ENCODE data around the gene ZNF25.
"Not testable (repeated sequence)": the region's sequence is repeated elsewhere in the genome, so short reads cannot be mapped to it uniquely, and the experiment has no call there.

The ZNF25 gene

DNA sequence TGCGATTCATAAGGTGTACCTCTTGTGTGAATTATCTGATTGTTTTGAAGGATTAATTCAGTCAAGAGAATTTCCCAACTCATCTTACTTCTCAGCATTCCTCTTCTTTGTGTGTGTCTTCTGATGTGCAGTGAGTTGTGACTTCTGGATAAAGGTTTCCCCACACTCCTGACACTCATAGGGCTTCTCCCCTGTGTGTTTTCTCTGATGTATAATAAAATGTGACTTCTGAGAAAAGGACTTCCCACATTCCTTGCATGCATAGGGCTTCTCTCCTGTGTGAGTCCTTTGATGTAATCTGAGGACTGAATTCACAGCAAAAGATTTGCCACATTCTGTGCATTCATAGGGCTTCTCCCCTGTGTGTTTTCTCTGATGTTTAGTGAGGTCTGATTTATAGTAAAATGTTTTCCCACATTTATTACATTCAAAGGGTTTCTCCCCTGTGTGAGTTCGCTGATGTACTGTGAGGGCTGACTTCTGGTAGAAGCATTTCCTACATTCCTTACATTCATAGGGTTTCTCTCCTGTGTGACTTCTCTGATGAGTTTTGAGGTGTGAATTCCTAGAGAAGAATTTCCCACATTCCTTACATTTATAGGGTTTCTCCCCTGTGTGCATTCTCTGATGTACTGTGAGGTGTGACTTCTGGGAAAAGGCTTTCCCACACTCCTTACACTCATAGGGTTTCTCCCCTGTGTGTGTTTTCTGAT is 24.2 kb downstream of the ZNF25 start:
- FAIRE-seq = no peak
- no peak for TF ChIP-seq SPI1 (IDR thresholded peaks at IDR 0.05; ENCODE audit: low read depth, low read length)
- no peak for TF ChIP-seq PAX5 (IDR thresholded peaks at IDR 0.05; ENCODE audit: insufficient read depth, low read length, severe bottlenecking)
- no peak for TF ChIP-seq TAF1 (IDR thresholded peaks at IDR 0.05; ENCODE audit: low read depth, low read length)
- TF ChIP-seq POLR2AphosphoS5 (IDR thresholded peaks at IDR 0.05; ENCODE audit: low read depth, low read length) = no peak
- TF ChIP-seq POU2F2 (IDR thresholded peaks at IDR 0.05; ENCODE audit: low read depth, low read length) = no peak
- TF ChIP-seq POLR2A (IDR thresholded peaks at IDR 0.05; ENCODE audit: low read depth, low read length) = no peak
- no peak for DNase-seq (ENCODE audit: insufficient read length, low spot score)

DNA sequence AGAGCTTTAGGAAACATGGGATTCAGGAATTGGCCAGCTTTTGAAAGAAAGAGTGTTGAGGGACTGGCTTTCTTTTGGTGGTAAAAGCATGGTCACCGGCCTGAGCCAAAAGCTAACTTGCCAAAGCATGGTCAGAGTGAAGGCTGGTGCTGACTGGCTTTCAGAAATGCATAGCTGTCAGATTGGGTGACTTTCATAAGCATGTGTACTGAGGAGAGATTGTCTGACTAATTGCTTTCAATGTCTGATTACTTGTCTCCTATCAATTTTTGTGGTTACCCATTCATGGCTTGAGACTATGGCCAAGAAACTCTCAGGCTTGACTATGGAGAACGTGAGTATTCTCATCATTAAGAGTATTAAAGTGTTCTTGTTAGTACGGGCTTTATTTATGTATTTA is 28.2 kb downstream of the ZNF25 start:
- TF ChIP-seq POU2F2 (IDR thresholded peaks at IDR 0.05; ENCODE audit: low read depth, low read length) (no peak), POLR2A (IDR thresholded peaks at IDR 0.05; ENCODE audit: low read depth, low read length) (no peak), TAF1 (IDR thresholded peaks at IDR 0.05; ENCODE audit: low read depth, low read length) (no peak), PAX5 (IDR thresholded peaks at IDR 0.05; ENCODE audit: insufficient read depth, low read length, severe bottlenecking) (no peak), POLR2AphosphoS5 (IDR thresholded peaks at IDR 0.05; ENCODE audit: low read depth, low read length) (no peak), SPI1 (IDR thresholded peaks at IDR 0.05; ENCODE audit: low read depth, low read length) (no peak)
- DNase-seq (ENCODE audit: insufficient read length, low spot score) (no peak), FAIRE-seq (no peak)

DNA sequence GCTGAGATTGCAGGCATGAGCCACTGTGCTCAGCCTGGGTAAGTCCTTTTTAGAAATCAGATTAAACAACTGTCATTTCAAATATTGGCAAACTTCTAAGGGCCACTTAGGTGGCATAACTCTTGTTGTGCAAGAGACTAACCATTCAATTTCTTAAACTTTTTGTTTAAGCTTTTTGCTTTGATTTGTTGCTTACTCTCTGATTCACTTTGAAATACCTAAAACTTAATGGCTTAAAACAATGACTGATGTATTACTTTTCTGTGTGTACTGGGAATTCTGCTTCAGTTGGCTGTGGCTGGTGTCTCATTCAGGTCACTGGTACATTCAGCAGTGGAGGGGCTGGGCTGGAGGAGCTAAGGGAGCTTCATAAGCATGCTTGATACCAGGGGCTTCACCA is 28.9 kb downstream of the ZNF25 start:
- no peak for DNase-seq (ENCODE audit: insufficient read length, low spot score)
- TF ChIP-seq POLR2A (IDR thresholded peaks at IDR 0.05; ENCODE audit: low read depth, low read length) (no peak), POLR2AphosphoS5 (IDR thresholded peaks at IDR 0.05; ENCODE audit: low read depth, low read length) (no peak), SPI1 (IDR thresholded peaks at IDR 0.05; ENCODE audit: low read depth, low read length) (no peak), POU2F2 (IDR thresholded peaks at IDR 0.05; ENCODE audit: low read depth, low read length) (no peak), TAF1 (IDR thresholded peaks at IDR 0.05; ENCODE audit: low read depth, low read length) (no peak), PAX5 (IDR thresholded peaks at IDR 0.05; ENCODE audit: insufficient read depth, low read length, severe bottlenecking) (no peak)
- no peak for FAIRE-seq

DNA sequence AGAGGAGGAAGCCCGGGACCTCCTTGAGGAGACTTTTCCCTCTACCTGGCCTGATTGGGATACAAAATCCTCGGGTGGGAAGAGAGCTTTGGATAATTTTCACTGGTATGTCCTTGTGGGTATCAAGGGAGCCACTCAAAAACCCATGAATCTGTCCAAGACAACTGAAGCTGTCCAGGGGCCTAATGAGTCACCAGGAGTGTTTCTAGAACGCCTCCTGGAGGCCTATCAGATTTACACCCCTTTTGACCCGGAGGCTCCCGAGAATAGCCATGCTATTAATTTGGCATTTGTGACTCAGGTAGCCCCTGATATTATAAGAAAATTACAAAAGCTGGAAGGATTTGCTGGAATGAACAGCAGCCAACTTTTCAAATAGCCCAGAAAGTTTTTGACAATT is 38.6 kb downstream of the ZNF25 start:
- TF ChIP-seq TAF1 (IDR thresholded peaks at IDR 0.05; ENCODE audit: low read depth, low read length) (no peak), POU2F2 (IDR thresholded peaks at IDR 0.05; ENCODE audit: low read depth, low read length) (no peak), PAX5 (IDR thresholded peaks at IDR 0.05; ENCODE audit: insufficient read depth, low read length, severe bottlenecking) (no peak), POLR2A (IDR thresholded peaks at IDR 0.05; ENCODE audit: low read depth, low read length) (no peak), POLR2AphosphoS5 (IDR thresholded peaks at IDR 0.05; ENCODE audit: low read depth, low read length) (no peak), SPI1 (IDR thresholded peaks at IDR 0.05; ENCODE audit: low read depth, low read length) (no peak)
- no peak for FAIRE-seq
- DNase-seq (ENCODE audit: insufficient read length, low spot score) = no peak

DNA sequence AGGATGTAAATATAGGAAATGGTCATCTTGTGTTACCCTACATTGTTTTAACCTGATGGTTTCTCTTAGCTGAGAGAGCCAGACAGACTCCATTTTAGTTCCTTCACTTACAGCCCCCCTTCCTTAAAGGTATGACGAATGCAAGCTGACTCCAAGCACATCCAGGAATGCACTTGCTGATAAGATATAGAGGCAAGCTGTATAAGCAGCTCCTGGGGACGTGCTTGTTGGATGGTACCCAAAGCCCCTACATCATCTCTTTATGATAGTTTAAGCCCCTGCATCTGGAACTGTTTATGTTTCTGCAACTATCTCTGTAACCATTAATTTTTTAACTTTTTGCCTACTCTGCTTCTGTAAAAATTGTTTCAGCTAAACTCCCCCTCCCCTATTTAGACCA is 41.7 kb downstream of the ZNF25 start:
- FAIRE-seq (no peak), DNase-seq (ENCODE audit: insufficient read length, low spot score) (no peak)
- TF ChIP-seq PAX5 (IDR thresholded peaks at IDR 0.05; ENCODE audit: insufficient read depth, low read length, severe bottlenecking) (no peak), POU2F2 (IDR thresholded peaks at IDR 0.05; ENCODE audit: low read depth, low read length) (no peak), SPI1 (IDR thresholded peaks at IDR 0.05; ENCODE audit: low read depth, low read length) (no peak), TAF1 (IDR thresholded peaks at IDR 0.05; ENCODE audit: low read depth, low read length) (no peak), POLR2A (IDR thresholded peaks at IDR 0.05; ENCODE audit: low read depth, low read length) (no peak), POLR2AphosphoS5 (IDR thresholded peaks at IDR 0.05; ENCODE audit: low read depth, low read length) (no peak)

DNA sequence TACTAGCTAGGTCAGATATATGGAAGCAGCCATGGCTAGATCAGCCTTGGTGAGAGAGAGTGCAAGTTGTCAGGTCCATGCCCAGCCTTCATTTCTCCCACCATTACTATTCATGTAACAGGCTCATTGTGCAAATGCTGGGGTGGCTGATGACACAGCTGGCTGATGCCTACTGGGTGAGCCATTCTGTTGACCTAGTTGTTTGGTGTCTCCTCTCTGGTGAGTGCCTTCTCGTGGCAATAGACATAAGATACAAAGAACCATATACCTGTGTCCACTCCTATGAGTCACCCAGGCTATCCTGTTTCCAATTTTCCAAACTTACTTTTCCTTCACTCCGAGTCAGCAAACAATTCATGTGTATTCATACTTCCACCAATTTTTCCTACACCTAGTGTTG is 46.0 kb downstream of the ZNF25 start:
- TF ChIP-seq POU2F2 (IDR thresholded peaks at IDR 0.05; ENCODE audit: low read depth, low read length) (no peak), PAX5 (IDR thresholded peaks at IDR 0.05; ENCODE audit: insufficient read depth, low read length, severe bottlenecking) (no peak), TAF1 (IDR thresholded peaks at IDR 0.05; ENCODE audit: low read depth, low read length) (no peak), SPI1 (IDR thresholded peaks at IDR 0.05; ENCODE audit: low read depth, low read length) (no peak), POLR2A (IDR thresholded peaks at IDR 0.05; ENCODE audit: low read depth, low read length) (no peak), POLR2AphosphoS5 (IDR thresholded peaks at IDR 0.05; ENCODE audit: low read depth, low read length) (no peak)
- DNase-seq (ENCODE audit: insufficient read length, low spot score) (no peak), FAIRE-seq (no peak)

DNA sequence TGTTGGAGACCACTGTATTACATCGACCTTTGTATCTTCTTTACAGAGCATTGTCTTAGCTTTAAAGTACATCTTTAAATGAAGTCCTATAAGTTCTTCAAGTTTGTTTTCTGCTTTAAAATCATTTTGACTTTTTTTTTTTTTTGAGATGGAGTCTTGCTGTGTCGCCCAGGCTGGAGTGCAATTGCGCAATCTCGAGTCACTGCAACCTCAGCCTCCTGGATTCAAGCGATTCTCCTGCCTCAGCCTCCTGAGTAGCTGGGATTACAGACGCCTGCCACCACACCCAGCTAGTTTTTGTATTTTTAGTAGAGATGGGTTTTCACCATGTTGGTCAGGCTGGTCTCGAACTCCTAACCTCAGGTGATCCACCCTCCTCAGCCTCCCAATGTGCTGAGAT is 68.3 kb downstream of the ZNF25 start:
- DNase-seq (ENCODE audit: insufficient read length, low spot score); FAIRE-seq: not testable (repeated sequence)

DNA sequence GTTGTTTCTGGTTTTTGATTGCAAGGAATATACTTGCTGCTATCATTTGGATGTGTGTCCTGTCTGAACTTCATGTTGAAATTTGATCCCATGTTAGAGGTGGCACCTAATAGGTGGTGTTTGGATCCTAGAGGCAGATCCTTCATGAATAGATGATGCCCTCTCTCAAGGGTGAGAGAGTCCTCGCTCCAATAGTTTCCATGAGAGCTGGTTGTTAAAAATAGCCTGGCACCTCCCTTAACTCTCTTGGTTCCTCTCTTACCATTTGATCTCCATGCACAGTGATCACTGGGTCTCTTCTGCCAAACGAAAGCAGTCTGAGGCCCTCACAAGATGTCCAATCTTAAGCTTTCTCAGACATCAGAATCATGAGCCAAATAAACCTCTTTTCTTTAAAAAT is 70.1 kb downstream of the ZNF25 start:
- TF ChIP-seq POLR2AphosphoS5 (IDR thresholded peaks at IDR 0.05; ENCODE audit: low read depth, low read length) (no peak), TAF1 (IDR thresholded peaks at IDR 0.05; ENCODE audit: low read depth, low read length) (no peak), POLR2A (IDR thresholded peaks at IDR 0.05; ENCODE audit: low read depth, low read length) (no peak), PAX5 (IDR thresholded peaks at IDR 0.05; ENCODE audit: insufficient read depth, low read length, severe bottlenecking) (no peak), SPI1 (IDR thresholded peaks at IDR 0.05; ENCODE audit: low read depth, low read length) (no peak), POU2F2 (IDR thresholded peaks at IDR 0.05; ENCODE audit: low read depth, low read length) (no peak)
- FAIRE-seq (no peak), DNase-seq (ENCODE audit: insufficient read length, low spot score) (no peak)

Data from GM12891 (cell line).